K562 (cell line): ENCODE results near the gene HEATR1. TPM values are rescaled to one million over a fixed set of nuclear protein-coding genes. Genes with fewer than 3 reads are reported as not detected.
A peak's percentile ranks its signal among the peaks of the same experiment; 100 is the strongest.

Experiments
- CC2D1A ChIP-seq: fragments of 450-650 bp; IDR thresholded peaks from 2 replicates; pipeline ENCODE4 v1.6.1; 2017; ENCODE audit warnings: mild to moderate bottlenecking
- E2F1 ChIP-seq: sonication (generic); formaldehyde crosslinking; IDR thresholded peaks from 2 replicates; pipeline ENCODE4 v1.8.1; 2023; ENCODE audit warnings: mild to moderate bottlenecking, missing genetic modification reagents, moderate library complexity
- HMGXB4 ChIP-seq: sonication (generic); formaldehyde crosslinking; IDR thresholded peaks from 2 replicates; pipeline ENCODE4 v1.8.1; 2023; ENCODE audit warnings: mild to moderate bottlenecking, missing genetic modification reagents
- MXI1 ChIP-seq: IDR thresholded peaks from 2 replicates; pipeline ENCODE4 v1.6.1; 2011; ENCODE audit warnings: low read depth, mild to moderate bottlenecking, improper control_type of control experiment, low read length
- POLR2AphosphoS5 ChIP-seq: IDR thresholded peaks from 2 replicates; pipeline ENCODE4 v1.6.1; 2011; ENCODE audit warnings: mild to moderate bottlenecking, low read depth, low read length, moderate library complexity; ENCODE audit not compliant: control insufficient read depth, insufficient read depth
- RBM22 ChIP-seq: fragments of 200-400 bp; formaldehyde crosslinking; IDR thresholded peaks from 2 replicates; pipeline ENCODE4 v1.6.1; 2018; ENCODE audit warnings: low read length, low read depth; ENCODE audit not compliant: poor library complexity, severe bottlenecking
- SMAD4 ChIP-seq: fragments of 250-450 bp; sonication (Bioruptor Pico); conservative IDR thresholded peaks from 2 replicates; pipeline ENCODE4 v1.8.0; 2021; ENCODE audit warnings: inconsistent platforms, mild to moderate bottlenecking, moderate library complexity
- SMARCA4 ChIP-seq: fragments of 450-650 bp; IDR thresholded peaks from 2 replicates; pipeline ENCODE4 v1.6.1; 2016
- ZBTB17 ChIP-seq: fragments of 450-650 bp; formaldehyde crosslinking; IDR thresholded peaks from 2 replicates; pipeline ENCODE4 v1.4.0; 2020; ENCODE audit warnings: mild to moderate bottlenecking
- ZBTB9 ChIP-seq: fragments of 450-650 bp; formaldehyde crosslinking; IDR thresholded peaks from 2 replicates; pipeline ENCODE4 v1.4.0; 2020; ENCODE audit warnings: mild to moderate bottlenecking, moderate library complexity
- ZNF12 ChIP-seq: sonication (generic); formaldehyde crosslinking; IDR thresholded peaks from 2 replicates; pipeline ENCODE4 v1.4.0; 2020; ENCODE audit warnings: mild to moderate bottlenecking, missing genetic modification reagents
- ZNF143 ChIP-seq: sonication (generic); formaldehyde crosslinking; IDR thresholded peaks from 2 replicates; pipeline ENCODE4 v1.9.0; 2022; ENCODE audit warnings: mild to moderate bottlenecking, missing genetic modification reagents
- ZNF146 ChIP-seq: IDR thresholded peaks from one replicate; pipeline ENCODE4 v1.6.1; 2018; ENCODE audit warnings: missing compliant biosample characterization; ENCODE audit not compliant: unreplicated experiment
- ZNF444 ChIP-seq: fragments of 250-450 bp; sonication (Bioruptor Pico); IDR thresholded peaks from 2 replicates; pipeline ENCODE4 v1.4.0; 2020; ENCODE audit warnings: mild to moderate bottlenecking, moderate library complexity
- ZNF76 ChIP-seq: fragments of 250-450 bp; sonication (Bioruptor Pico); IDR thresholded peaks from 2 replicates; pipeline ENCODE4 v1.4.0; 2020; ENCODE audit warnings: mild to moderate bottlenecking, moderate library complexity, borderline replicate concordance
- polyA plus RNA-seq, 8 experiments: library from polyadenylated mRNA; depleted of rRNA in 4 of 8; stranded (reverse) in 5 of 8; unstranded in 3 of 8; fragments of >200 nt; fragmentation: Nextera tagmentation in 2 of 8; fragmentation: Illumina TruSeq in 1 of 8; extraction: Ambion mirVana in 2 of 8; extraction: Trizol in 1 of 8; gene quantifications; 2 replicates each; pipeline versions ENCODE4 v1.2.1 to v1.2.3, GENCODE V29; 2011 to 2014; ENCODE audit warnings: inconsistent platforms in 1 of 8, missing spikeins in 1 of 8
- total RNA-seq, 7 experiments: library from RNA; depleted of rRNA in 6 of 7; stranded (reverse); fragments of >200 nt in 6 of 7; fragmentation: Illumina TruSeq in 2 of 7; extraction: Trizol in 2 of 7; gene quantifications; 2 replicates each; pipeline versions ENCODE4 v1.2.1 to v1.2.3, GENCODE V29; 2011 to 2021; ENCODE audit warnings: low replicate concordance in 1 of 7

The HEATR1 gene
- total and polyA plus RNA-seq, 9 of the 15 experiments (the other 6 are each of a cell fraction or from before 2014, with no cell fraction given) = 28.3 to 108 (median 50.9) TPM

- TF ChIP-seq HMGXB4 (CRISPR knock-in tag) (no peak), MXI1 (no peak), SMAD4 (CRISPR knock-in tag) (0 out of 2 replicates have a peak, but pooled peaks have one; percentile 76), RBM22 (no peak), E2F1 (CRISPR knock-in tag) (no peak), ZNF143 (CRISPR knock-in tag) (no peak), CC2D1A (no peak), ZBTB17 (CRISPR knock-in tag) (no peak), ZNF76 (CRISPR knock-in tag) (peak; percentile 71; the same call in 1 of the 2 replicates), SMARCA4 (no peak), ZNF146 (CRISPR knock-in tag) (peak; percentile 7), POLR2AphosphoS5 (no peak), ZNF444 (CRISPR knock-in tag) (no peak), ZNF12 (CRISPR knock-in tag) (no peak), ZBTB9 (CRISPR knock-in tag) (no peak)
These were observed 840 bp upstream of the HEATR1 start (continued) for GRCh38 chr1:236604905-236605806.
